Spleen (tissue), 11 donors: Measurements from ENCODE around the gene CDIPT. TPM values are rescaled to one million over a fixed set of nuclear protein-coding genes. Genes with fewer than 3 reads are reported as not detected.
A peak's percentile ranks its signal among the peaks of the same experiment; 100 is the strongest.

Source experiments
- DNase-seq: peaks from one replicate; pipeline ENCODE4 v3.0.0-alpha.2; 2020
- H3K27ac ChIP-seq, 8 donors: fragments of 200-600 bp; sonication (generic) in 7 of 8; 1 replicate in 4 of 8; 2 replicates in 4 of 8; pipeline versions ENCODE4 v1.5.0 to v1.8.0; 2016 to 2021; ENCODE audit warnings: inconsistent platforms in 4 of 8, mild to moderate bottlenecking in 4 of 8, moderate library complexity in 1 of 8
- H3K27me3 ChIP-seq, 7 donors: fragments of 200-600 bp; sonication (generic) in 6 of 7; replicated peaks in 1 of 7; 1 replicate in 4 of 7; 2 replicates in 3 of 7; pipeline versions ENCODE4 v1.5.0 to v1.8.0; 2016 to 2021; ENCODE audit warnings: inconsistent platforms in 3 of 7, mild to moderate bottlenecking in 1 of 7
- H3K36me3 ChIP-seq, 6 donors: fragments of 200-600 bp; sonication (generic) in 5 of 6; 1 replicate in 4 of 6; 2 replicates in 2 of 6; pipeline versions ENCODE4 v1.5.0 to v1.8.0; 2016 to 2021; ENCODE audit warnings: inconsistent platforms in 2 of 6
- H3K4me1 ChIP-seq, 6 donors: fragments of 200-600 bp; sonication (generic) in 5 of 6; 1 replicate in 3 of 6; 2 replicates in 3 of 6; pipeline versions ENCODE4 v1.5.0 to v1.8.0; 2016 to 2021; ENCODE audit warnings: inconsistent platforms in 3 of 6
- H3K4me3 ChIP-seq, 8 donors: fragments of 200-600 bp; sonication (generic) in 7 of 8; 1 replicate in 4 of 8; 2 replicates in 4 of 8; pipeline versions ENCODE4 v1.5.0 to v1.8.0; 2016 to 2021; ENCODE audit warnings: inconsistent platforms in 4 of 8, mild to moderate bottlenecking in 4 of 8, moderate library complexity in 2 of 8
- H3K9me3 ChIP-seq, 8 donors: fragments of 200-600 bp; sonication (generic) in 7 of 8; 1 replicate in 4 of 8; 2 replicates in 4 of 8; pipeline versions ENCODE4 v1.5.0 to v1.8.0; 2016 to 2021; ENCODE audit warnings: inconsistent platforms in 4 of 8
- POLR2A ChIP-seq, 3 donors: fragments of 450-650 bp; IDR thresholded peaks; one replicate each; pipeline ENCODE4 v1.5.1; 2017; ENCODE audit warnings: antibody characterized with exemption in 3 of 3, mild to moderate bottlenecking in 1 of 3
- POLR2AphosphoS5 ChIP-seq, 3 donors: sonication (generic); formaldehyde crosslinking; IDR thresholded peaks; one replicate each; pipeline ENCODE4 v1.5.1; 2017; ENCODE audit warnings: antibody characterized with exemption in 3 of 3
- WGBS, 5 donors: extraction: QIAGEN DNeasy Blood & Tissue Kit in 3 of 5; methylation state at CpG; one replicate each; pipeline versions ENCODE4 v1.1.5 to v1.1.7; 2013 to 2018; 5-methylcytosine and 5-hydroxymethylcytosine counted together
- intact Hi-C: fragments of 100-400 bp; cut with DNase I; formaldehyde crosslinking; loops from one replicate; pipeline ENCODE4 v1.15.0; 2023; ENCODE audit warnings: low total_unique reads
- polyA plus RNA-seq, 3 donors: library from polyadenylated mRNA; stranded (reverse); fragments of 200-250 nt; gene quantifications; one replicate each; pipeline ENCODE4 v1.2.1, GENCODE V29; 2013
- total RNA-seq, 7 donors: library from RNA; depleted of rRNA in 3 of 7; stranded (reverse); fragments of >200 nt in 3 of 7; fragmentation: NEBNext Ultra II Directional in 4 of 7; extraction: Animal tissue kit (Norgen Biotek cat#: 25700) in 4 of 7; gene quantifications; one replicate each; pipeline versions ENCODE4 v1.1.0 to v1.2.1, GENCODE V29; 2016 to 2021
- TF ChIP-seq, protein P1 (sequence below), 11 experiments: fragments of 200-600 bp in 7 of 11; fragments of 450-650 bp in 4 of 11; sonication (generic) in 4 of 11; IDR thresholded peaks in 8 of 11; conservative IDR thresholded peaks in 3 of 11; 1 replicate in 7 of 11; 2 replicates in 4 of 11; pipeline versions ENCODE4 v1.4.0 to v1.8.0; 2016 to 2021; ENCODE audit warnings: antibody characterized with exemption in 11 of 11, inconsistent platforms in 4 of 11, mild to moderate bottlenecking in 1 of 11
- donor health status: healthy with polysubstance abuse.
- donor health status: DM: no; HTN: no; CAD: no; lungs with moderate emphysema.
- donor health status: DM: no; HTN: no; CAD: no.
- donor health status: Bipolar disorder and iron deficiency.
- donor health status: healthy.
- donor health status: DM: no; HTN: no; CAD: no.
- donor health status: DM: yes; HTN: yes; CAD: no.

CDIPT gene
- total and polyA plus RNA-seq, 10 donors, result 43.7 to 81.2 (median 65.5) TPM

DNA sequence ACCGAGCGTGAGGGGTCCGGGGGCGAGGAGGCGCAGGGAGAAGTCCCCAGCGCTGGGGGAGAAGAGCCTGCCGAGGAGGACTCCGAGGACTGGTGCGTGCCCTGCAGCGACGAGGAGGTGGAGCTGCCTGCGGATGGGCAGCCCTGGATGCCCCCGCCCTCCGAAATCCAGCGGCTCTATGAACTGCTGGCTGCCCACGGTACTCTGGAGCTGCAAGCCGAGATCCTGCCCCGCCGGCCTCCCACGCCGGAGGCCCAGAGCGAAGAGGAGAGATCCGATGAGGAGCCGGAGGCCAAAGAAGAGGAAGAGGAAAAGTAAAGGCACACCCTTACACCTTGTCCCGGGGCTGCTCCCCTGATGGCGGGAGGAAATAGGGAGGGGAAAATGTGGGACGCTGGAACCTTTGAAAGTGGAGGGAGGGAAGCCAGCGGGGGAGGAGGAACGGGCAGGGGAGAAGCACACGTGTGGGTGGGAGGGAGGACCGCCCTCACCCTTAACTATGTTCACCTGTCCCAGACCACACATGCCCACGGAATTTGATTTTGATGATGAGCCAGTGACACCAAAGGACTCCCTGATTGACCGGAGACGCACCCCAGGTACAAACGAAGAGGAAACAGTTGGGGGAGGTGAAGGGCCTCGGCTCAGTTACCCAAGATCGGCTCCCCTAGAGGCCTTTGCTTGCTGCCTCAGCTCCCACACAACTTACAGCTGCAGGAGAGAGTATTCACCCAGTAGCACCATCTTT, 46.2 kb downstream of the CDIPT start:
- TF ChIP-seq POLR2AphosphoS5 (IDR thresholded peaks at IDR 0.05) (peak in 1 of 3 donors; percentile 5), POLR2A (IDR thresholded peaks at IDR 0.05) (no peak)
- TF ChIP-seq, protein P1, sequence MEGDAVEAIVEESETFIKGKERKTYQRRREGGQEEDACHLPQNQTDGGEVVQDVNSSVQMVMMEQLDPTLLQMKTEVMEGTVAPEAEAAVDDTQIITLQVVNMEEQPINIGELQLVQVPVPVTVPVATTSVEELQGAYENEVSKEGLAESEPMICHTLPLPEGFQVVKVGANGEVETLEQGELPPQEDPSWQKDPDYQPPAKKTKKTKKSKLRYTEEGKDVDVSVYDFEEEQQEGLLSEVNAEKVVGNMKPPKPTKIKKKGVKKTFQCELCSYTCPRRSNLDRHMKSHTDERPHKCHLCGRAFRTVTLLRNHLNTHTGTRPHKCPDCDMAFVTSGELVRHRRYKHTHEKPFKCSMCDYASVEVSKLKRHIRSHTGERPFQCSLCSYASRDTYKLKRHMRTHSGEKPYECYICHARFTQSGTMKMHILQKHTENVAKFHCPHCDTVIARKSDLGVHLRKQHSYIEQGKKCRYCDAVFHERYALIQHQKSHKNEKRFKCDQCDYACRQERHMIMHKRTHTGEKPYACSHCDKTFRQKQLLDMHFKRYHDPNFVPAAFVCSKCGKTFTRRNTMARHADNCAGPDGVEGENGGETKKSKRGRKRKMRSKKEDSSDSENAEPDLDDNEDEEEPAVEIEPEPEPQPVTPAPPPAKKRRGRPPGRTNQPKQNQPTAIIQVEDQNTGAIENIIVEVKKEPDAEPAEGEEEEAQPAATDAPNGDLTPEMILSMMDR (IDR thresholded peaks at IDR 0.05 in 8 of 11, conservative IDR thresholded peaks at IDR 0.05 in 3 of 11), result no peak
- H3K36me3 ChIP-seq, result peaks cover 0 to 27% (median 13%) of the 10 kb centered on the region in 6 donors
- H3K27me3 ChIP-seq, result peaks cover 0 to 12% (median 6%) of the 10 kb centered on the region in 7 donors
- 0 to 1% (median 1%) methylated on average over 34 to 37 of the region's 37 CpGs for WGBS, 5 donors
- peak overlapping the region; percentile 92 to 99 (median 98) for H3K27ac ChIP-seq
- H3K4me1 ChIP-seq, result peaks cover 35 to 93% (median 75%) of the 10 kb centered on the region in 6 donors
- intact Hi-C loops, result no loop called here
- DNase-seq, result peak; percentile 93
- peak overlapping the region; percentile 67 to 98 (median 81) for H3K4me3 ChIP-seq
- no peaks in the 10 kb centered on the region for H3K9me3 ChIP-seq

DNA sequence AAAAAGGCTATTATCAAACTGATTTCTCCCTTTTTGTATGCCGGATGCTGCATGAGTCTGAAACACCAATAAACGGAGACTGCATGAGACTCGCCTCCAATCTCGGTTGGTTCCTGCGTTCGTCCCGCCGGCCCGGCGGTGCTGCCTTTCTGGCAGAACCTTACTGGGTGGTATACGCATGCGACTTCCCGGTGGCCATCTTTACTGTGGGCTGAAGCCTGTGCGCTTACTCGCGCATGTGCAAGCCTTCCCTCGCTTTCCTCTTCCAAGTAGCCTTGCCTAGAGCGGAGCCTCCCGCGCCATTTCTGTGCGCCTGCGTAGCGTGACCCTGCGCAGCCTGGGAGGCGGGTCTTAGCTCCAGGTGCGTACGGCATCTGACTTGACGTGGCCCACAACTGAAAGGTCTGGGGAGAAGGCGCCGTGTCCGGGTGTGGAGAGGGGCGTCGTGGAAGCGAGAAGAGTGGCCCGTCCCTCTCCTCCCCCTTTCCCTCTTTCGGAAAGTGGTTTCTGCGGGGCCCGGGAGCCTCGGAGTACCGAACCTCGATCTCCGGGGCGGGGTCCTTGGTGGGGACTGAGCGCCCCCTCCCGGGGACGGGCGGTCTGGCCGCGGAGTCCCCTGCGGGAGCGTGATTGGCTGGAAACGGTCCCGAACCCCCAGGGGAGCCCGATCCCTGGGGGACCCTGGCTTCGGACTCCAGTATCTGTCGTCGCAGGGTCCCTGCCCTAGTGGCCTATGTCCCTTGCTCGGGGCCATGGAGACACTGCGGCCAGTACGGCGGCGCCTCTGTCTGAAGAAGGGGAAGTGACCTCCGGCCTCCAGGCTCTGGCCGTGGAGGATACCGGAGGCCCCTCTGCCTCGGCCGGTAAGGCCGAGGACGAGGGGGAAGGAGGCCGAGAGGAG, 47.0 kb downstream of the CDIPT start, which contains the start of gene PAGR1:
Gene PAGR1 (plus strand): TSS at position 360 of the 901 bp plus-strand sequence. CDS start 374 bp downstream, at position 734.
- Histone ChIP-seq H3K4me1 (peaks cover 35 to 93% (median 75%) of the 10 kb centered on the region in 6 donors), H3K9me3 (no peaks in the 10 kb centered on the region), H3K4me3 (peak within 1 kb of the TSS; percentile 67 to 98 (median 81)), H3K27me3 (peaks cover 0 to 19% (median 10%) of the 10 kb centered on the region in 7 donors), H3K36me3 (peaks cover 0 to 27% (median 13%) of the 10 kb centered on the region in 6 donors), H3K27ac (peak within 1 kb of the TSS; percentile 92 to 99 (median 98))
- peak; percentile 99 for DNase-seq
- intact Hi-C loops, result no loop called here
- peak; percentile 95 to 96 (median 95) for TF ChIP-seq POLR2AphosphoS5 (IDR thresholded peaks at IDR 0.05)
- TF ChIP-seq POLR2A (IDR thresholded peaks at IDR 0.05), result peak in 2 of 3 donors; percentile 20 to 44
- TF ChIP-seq, protein P1 (IDR thresholded peaks at IDR 0.05 in 8 of 11, conservative IDR thresholded peaks at IDR 0.05 in 3 of 11), result peak; percentile 81 to 99 (median 95)
- 0 to 1% (median 1%) methylated on average over 35 to 70 of the region's 70 CpGs for WGBS, 5 donors

DNA sequence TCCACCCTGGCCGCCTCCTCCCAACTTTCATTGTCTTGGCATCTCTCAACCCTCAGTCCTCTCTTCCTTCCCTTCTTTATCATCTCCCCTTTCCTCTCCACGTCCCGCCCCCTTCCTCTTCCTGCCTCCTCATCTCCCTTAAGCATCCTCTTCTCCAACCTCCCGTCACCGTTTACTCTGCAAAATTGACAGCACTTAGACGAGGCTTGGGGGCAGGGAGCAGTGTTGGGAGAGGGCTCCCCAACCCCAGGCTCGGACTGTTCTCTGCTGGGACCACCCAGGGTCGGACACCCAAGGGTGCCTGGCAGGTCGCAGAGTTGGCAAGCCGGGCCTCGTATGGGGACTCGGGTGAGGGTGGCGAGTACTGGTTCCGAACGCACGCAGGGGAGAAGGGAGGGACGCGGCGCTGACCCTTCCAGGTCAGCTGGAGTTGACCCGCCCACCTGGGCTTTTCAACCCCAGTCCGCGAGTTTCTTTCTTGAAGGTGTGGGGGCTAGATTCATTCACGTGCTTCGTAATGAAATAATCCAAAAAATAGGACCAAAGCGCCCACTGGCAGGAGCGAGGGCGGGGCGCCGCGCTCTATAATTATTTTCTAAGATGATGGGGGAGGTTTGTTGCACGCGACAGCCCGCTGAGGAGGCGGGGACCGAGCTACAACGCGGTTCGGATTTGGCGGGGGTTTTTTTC, 47.8 kb downstream of the CDIPT start:
- Histone ChIP-seq H3K27me3 (peaks cover 0 to 19% (median 10%) of the 10 kb centered on the region in 7 donors), H3K4me3 (peak overlapping the region; percentile 67 to 98 (median 81)), H3K27ac (peak overlapping the region; percentile 92 to 99 (median 98)), H3K4me1 (peaks cover 42 to 93% (median 80%) of the 10 kb centered on the region in 6 donors), H3K9me3 (no peaks in the 10 kb centered on the region), H3K36me3 (peaks cover 0 to 33% (median 16%) of the 10 kb centered on the region in 6 donors)
- no peak for TF ChIP-seq POLR2A (IDR thresholded peaks at IDR 0.05)
- TF ChIP-seq, protein P1 (IDR thresholded peaks at IDR 0.05 in 8 of 11, conservative IDR thresholded peaks at IDR 0.05 in 3 of 11), result no peak
- no peak for TF ChIP-seq POLR2AphosphoS5 (IDR thresholded peaks at IDR 0.05)
- DNase-seq, result peak; percentile 89
- intact Hi-C loops, result no loop called here
- 3 to 6% (median 5%) methylated on average over 30 to 39 of the region's 39 CpGs for WGBS, 5 donors
